DMS153 (cell line): ENCODE data around the gene RENBP.

Experiments
- DNase-seq: peaks from one replicate; lab custom pipeline; 2025; lab: John Stamatoyannopoulos, UW

RENBP gene

GRCh38 chrX:153888344-153888743 lies 56.1 kb downstream of the RENBP start:
- no peak for DNase-seq

GRCh38 chrX:153887385-153887784 lies 57.1 kb downstream of the RENBP start:
- DNase-seq, result no peak

GRCh38 chrX:153886915-153887314 lies 57.5 kb downstream of the RENBP start:
- DNase-seq, result no peak

GRCh38 chrX:153885968-153886903 lies 58.2 kb downstream of the RENBP start, which contains the start of gene L1CAM:
L1CAM (minus strand) TSS chrX:153886173; CDS start chrX:153875836, 10,337 bp downstream.
- no peak for DNase-seq
